D341Med (cell line): ENCODE data around the gene NBR1.
"Not testable (repeated sequence)": the region's sequence is repeated elsewhere in the genome, so short reads cannot be mapped to it uniquely, and the experiment has no call there.

Experiments
- DNase-seq: peaks from one replicate; pipeline ENCODE4 v3.0.0; 2012; ENCODE audit warnings: low spot score

The NBR1 gene

DNA sequence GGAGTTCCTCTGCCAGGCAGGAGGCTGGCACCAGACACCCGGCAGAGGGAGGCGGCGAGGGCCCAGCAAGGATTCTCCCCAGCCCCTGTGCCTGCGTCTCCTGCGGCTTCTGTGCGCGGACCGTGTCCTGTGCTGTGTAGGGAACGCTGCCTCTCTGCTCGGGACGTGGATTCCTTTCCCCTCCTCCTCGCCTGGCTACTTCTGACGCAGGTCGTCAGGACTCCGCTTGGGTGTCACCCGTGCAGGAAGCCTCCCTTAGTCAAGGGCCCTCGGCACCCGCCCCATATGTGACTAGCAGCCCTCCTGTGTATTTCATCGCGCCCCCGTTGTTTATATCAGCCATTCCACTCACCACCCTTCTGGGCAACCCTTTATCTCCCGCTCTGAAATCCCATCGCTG, 75.4 kb downstream of the NBR1 start:
- not testable (repeated sequence) for DNase-seq
